Stimulated activated CD4-positive, alpha-beta T cell treated with anti-CD3 and anti-CD28 coated beads, Interleukin-15, amount 100 ng/mL, for 24 hours (primary cell): Measurements from ENCODE around the gene RAPGEF6.

Experiments
- DNase-seq: peaks from one replicate; pipeline ENCODE4 v3.0.0-alpha.2; 2020

RAPGEF6 gene

GRCh38 chr5:131541071-131541470 is 94.0 kb downstream of the RAPGEF6 start:
- DNase-seq, result no peak

- no peak for DNase-seq
Measured at GRCh38 chr5:131539251-131539650, 95.8 kb downstream of the RAPGEF6 start.

- DNase-seq, result no peak
Measured at GRCh38 chr5:131538177-131538593, 96.8 kb downstream of the RAPGEF6 start.

GRCh38 chr5:131536850-131537448 is 98.1 kb downstream of the RAPGEF6 start:
- DNase-seq, result no peak

- no peak for DNase-seq
Measured at GRCh38 chr5:131536211-131536826, 98.7 kb downstream of the RAPGEF6 start.

- DNase-seq, result no peak
Measured at GRCh38 chr5:131534974-131535373, 100.1 kb downstream of the RAPGEF6 start.

GRCh38 chr5:131533836-131534235 is 101.2 kb downstream of the RAPGEF6 start:
- DNase-seq, result no peak

- no peak for DNase-seq
Measured at GRCh38 chr5:131532031-131532640, 102.9 kb downstream of the RAPGEF6 start.

GRCh38 chr5:131530706-131531331 is 104.2 kb downstream of the RAPGEF6 start:
- no peak for DNase-seq

GRCh38 chr5:131528682-131529081 is 106.3 kb downstream of the RAPGEF6 start:
- DNase-seq, result no peak

GRCh38 chr5:131525805-131526204 is 109.2 kb downstream of the RAPGEF6 start:
- DNase-seq, result no peak

GRCh38 chr5:131524431-131524830 is 110.6 kb downstream of the RAPGEF6 start:
- no peak for DNase-seq

- no peak for DNase-seq
Measured at GRCh38 chr5:131523500-131524185, 111.4 kb downstream of the RAPGEF6 start.

- no peak for DNase-seq
Measured at GRCh38 chr5:131521252-131521651, 113.8 kb downstream of the RAPGEF6 start.

GRCh38 chr5:131515348-131515747 is 119.7 kb downstream of the RAPGEF6 start:
- DNase-seq, result no peak

GRCh38 chr5:131514316-131515283 is 120.4 kb downstream of the RAPGEF6 start:
- DNase-seq, result no peak

- peak; percentile 22 for DNase-seq
Measured at GRCh38 chr5:131513780-131514179, 121.2 kb downstream of the RAPGEF6 start.

GRCh38 chr5:131511934-131512333 is 123.1 kb downstream of the RAPGEF6 start:
- no peak for DNase-seq

- DNase-seq, result no peak
Measured at GRCh38 chr5:131509801-131510200, 125.2 kb downstream of the RAPGEF6 start.

GRCh38 chr5:131505237-131505908 is 129.7 kb downstream of the RAPGEF6 start:
- DNase-seq, result no peak

GRCh38 chr5:131496400-131496713 is 138.7 kb downstream of the RAPGEF6 start:
- DNase-seq, result peak; percentile 16
